Measurements from ENCODE around the gene ENAH. TPM values are rescaled to one million over a fixed set of nuclear protein-coding genes. Genes with fewer than 3 reads are reported as not detected.

Gene ENAH
- total RNA-seq, 2 experiments from 2014 or later = not detected

DNA sequence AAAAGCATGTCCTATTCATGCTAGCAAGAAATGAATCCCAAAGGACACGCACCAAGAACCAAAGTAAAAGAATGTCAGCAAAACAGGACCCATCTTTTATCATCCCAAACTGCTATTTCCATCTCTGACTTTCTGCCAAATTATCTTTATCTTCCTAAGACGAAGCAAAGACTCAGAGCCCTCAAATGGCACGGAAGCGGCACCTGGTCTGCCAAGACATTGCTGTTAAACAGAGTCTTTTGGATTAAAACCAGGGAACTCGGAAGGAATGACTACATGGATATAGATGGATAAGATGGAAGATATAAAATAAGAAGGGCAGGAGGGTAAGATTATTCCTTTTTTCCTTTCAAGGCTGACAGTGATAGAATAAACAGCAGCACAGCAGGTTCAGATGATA is 164.2 kb downstream of the ENAH start:
- Mint-ChIP-seq H3K27ac (no peak overlapping the region), H3K36me3 (ENCODE audit: low read depth) (no peaks in the 10 kb centered on the region), H3K4me1 (ENCODE audit: low read depth) (no peaks in the 10 kb centered on the region), H3K27me3 (ENCODE audit: low read depth) (peaks cover 18% of the 10 kb centered on the region), H3K9me3 (ENCODE audit: insufficient read depth) (no peaks in the 10 kb centered on the region), H3K4me3 (no peak overlapping the region)
- DNase-seq (no peak), ATAC-seq (no peak)
- POLR2A ChIA-PET = no interaction called here
- CTCF ChIA-PET = interaction anchor here (2.3 to 2.5 kb wide), 2 partner anchors 11 to 14 kb away, joined by 8 to 10 read pairs; no protein-coding TSS in a partner anchor

DNA sequence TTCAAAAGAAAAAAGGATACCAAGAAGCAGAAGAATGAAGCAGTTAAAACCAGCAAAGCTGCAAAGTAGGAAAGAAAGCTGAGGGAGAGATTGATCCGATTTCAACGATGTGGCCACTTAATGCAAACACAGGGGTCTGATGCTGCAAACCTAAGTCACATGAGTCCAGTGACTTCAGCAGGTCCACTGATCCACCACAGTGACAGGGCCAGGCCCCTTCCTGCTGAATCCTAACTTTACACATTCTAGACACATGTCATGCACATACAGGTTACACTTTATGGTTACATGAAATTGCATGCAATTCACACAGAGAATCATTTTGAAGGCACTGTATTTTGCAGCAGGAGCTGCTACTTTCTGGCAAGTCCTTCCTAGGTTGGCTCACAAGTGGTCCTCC is 166.1 kb downstream of the ENAH start:
- ATAC-seq (no peak), DNase-seq (no peak)
- no peak overlapping the region for H3K4me3 Mint-ChIP-seq
- no peaks in the 10 kb centered on the region for H3K36me3 Mint-ChIP-seq (ENCODE audit: low read depth)
- H3K27ac Mint-ChIP-seq = no peak overlapping the region
- H3K27me3 Mint-ChIP-seq (ENCODE audit: low read depth) = peaks cover 21% of the 10 kb centered on the region
- ChIA-PET CTCF (interaction anchor here (1.2 to 2.5 kb wide), 3 partner anchors 9 to 12 kb away, joined by 4 to 10 read pairs (median 8); no protein-coding TSS in a partner anchor), POLR2A (no interaction called here)
- no peaks in the 10 kb centered on the region for H3K9me3 Mint-ChIP-seq (ENCODE audit: insufficient read depth)
- H3K4me1 Mint-ChIP-seq (ENCODE audit: low read depth) = no peaks in the 10 kb centered on the region

DNA sequence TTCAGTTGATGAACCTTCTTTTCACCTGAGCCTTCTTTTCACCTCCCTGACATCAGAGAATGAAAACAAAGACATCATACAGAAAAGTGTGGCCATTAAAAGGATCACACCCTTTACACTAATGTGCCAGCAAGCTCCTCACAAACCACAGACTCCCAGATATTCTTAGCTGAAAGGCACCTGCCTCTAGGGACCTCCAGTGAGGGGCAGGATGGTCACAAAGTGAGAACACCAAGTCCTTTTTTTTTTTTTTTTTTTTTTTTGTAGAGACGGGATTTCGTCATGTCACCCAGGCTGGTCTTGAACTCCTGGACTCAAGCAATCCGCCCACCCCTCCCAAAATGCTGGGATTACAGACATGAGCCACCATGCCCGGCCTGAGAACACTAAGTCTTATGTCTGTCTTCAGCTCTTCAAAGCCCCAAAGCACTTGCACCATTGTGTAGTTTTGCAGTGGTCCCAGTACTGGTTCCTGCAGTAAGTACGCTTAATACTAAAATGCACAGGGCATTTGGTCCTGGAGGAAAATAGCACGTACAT is 166.9 kb downstream of the ENAH start:
- H3K4me3 Mint-ChIP-seq = no peak overlapping the region
- CTCF ChIA-PET = interaction anchor here (1.2 to 2.3 kb wide), 3 partner anchors 8 to 11 kb away, joined by 4 to 8 read pairs (median 6); no protein-coding TSS in a partner anchor
- DNase-seq = no peak
- no peaks in the 10 kb centered on the region for H3K36me3 Mint-ChIP-seq (ENCODE audit: low read depth)
- H3K27me3 Mint-ChIP-seq (ENCODE audit: low read depth) = peaks cover 23% of the 10 kb centered on the region
- H3K27ac Mint-ChIP-seq = no peak overlapping the region
- no peaks in the 10 kb centered on the region for H3K4me1 Mint-ChIP-seq (ENCODE audit: low read depth)
- H3K9me3 Mint-ChIP-seq (ENCODE audit: insufficient read depth) = no peaks in the 10 kb centered on the region
- ATAC-seq = no peak
- POLR2A ChIA-PET = no interaction called here

DNA sequence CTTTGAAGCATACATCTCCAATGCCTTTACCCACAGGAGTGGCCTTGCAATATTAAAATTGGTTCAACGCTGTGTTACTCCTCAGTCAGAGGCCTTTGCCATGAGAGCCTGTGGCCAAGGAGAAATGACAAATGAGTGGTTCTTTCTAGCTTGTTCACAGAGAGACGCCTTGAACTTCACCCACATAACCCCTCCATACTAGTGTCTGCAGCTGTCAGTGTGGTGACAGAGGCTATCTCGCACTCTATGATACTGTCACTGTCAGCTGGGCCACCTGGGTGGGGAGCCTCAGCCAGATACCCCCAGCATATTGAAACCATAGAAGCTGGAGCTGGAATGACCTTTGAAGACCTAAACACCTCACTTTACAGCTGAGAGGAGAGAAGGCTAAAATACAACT is 167.7 kb downstream of the ENAH start:
- H3K4me3 Mint-ChIP-seq = no peak overlapping the region
- H3K27ac Mint-ChIP-seq = no peak overlapping the region
- POLR2A ChIA-PET = interaction anchor here (1.3 kb wide), 1 partner anchor 292 kb away, joined by 3 read pairs; the partner anchor contains the start of gene SRP9
- no peak for DNase-seq
- no peaks in the 10 kb centered on the region for H3K9me3 Mint-ChIP-seq (ENCODE audit: insufficient read depth)
- H3K4me1 Mint-ChIP-seq (ENCODE audit: low read depth) = peaks cover 3% of the 10 kb centered on the region
- H3K27me3 Mint-ChIP-seq (ENCODE audit: low read depth) = peaks cover 20% of the 10 kb centered on the region
- ATAC-seq = no peak
- CTCF ChIA-PET = interaction anchor here (0.8 to 1.2 kb wide), 2 partner anchors 10 to 287 kb away, joined by 3 to 6 read pairs; no protein-coding TSS in a partner anchor
- H3K36me3 Mint-ChIP-seq (ENCODE audit: low read depth) = no peaks in the 10 kb centered on the region

DNA sequence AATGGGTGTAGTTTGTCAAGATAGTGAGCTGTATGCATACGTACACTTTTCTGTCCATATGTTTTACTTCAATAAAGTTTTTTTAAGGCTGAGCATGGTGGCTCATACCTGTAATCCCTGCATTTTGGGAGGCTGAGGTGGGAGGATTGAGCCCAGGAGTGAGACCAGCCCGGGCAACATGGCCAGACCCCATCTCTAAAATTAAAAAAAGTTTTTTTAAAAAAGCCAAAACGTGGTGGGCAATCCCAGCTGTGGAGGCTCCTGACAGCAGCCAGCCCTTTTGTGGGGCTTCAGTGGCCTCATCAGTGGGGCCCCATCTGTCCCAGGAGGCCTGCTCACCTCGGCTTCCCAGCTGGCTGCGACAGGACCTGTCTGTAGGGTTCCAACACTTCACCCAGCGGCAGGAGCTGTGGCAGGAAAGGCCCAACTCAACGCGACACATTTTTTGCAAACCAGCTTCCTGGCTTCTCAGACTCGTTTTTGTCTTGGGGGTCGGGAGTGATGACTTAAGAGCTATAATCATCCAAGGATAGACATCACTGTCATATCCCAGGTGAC is 168.2 kb downstream of the ENAH start:
- no peaks in the 10 kb centered on the region for H3K9me3 Mint-ChIP-seq (ENCODE audit: insufficient read depth)
- no peak overlapping the region for H3K4me3 Mint-ChIP-seq
- ATAC-seq (no peak), DNase-seq (no peak)
- H3K27me3 Mint-ChIP-seq (ENCODE audit: low read depth) = peaks cover 18% of the 10 kb centered on the region
- POLR2A ChIA-PET = interaction anchor here (1.3 kb wide), 1 partner anchor 293 kb away, joined by 3 read pairs; the partner anchor contains the start of gene SRP9
- peaks cover 3% of the 10 kb centered on the region for H3K4me1 Mint-ChIP-seq (ENCODE audit: low read depth)
- CTCF ChIA-PET = interaction anchor here (0.8 kb wide), 1 partner anchor 287 kb away, joined by 3 read pairs; no protein-coding TSS in a partner anchor
- H3K36me3 Mint-ChIP-seq (ENCODE audit: low read depth) = no peaks in the 10 kb centered on the region
- H3K27ac Mint-ChIP-seq = no peak overlapping the region

DNA sequence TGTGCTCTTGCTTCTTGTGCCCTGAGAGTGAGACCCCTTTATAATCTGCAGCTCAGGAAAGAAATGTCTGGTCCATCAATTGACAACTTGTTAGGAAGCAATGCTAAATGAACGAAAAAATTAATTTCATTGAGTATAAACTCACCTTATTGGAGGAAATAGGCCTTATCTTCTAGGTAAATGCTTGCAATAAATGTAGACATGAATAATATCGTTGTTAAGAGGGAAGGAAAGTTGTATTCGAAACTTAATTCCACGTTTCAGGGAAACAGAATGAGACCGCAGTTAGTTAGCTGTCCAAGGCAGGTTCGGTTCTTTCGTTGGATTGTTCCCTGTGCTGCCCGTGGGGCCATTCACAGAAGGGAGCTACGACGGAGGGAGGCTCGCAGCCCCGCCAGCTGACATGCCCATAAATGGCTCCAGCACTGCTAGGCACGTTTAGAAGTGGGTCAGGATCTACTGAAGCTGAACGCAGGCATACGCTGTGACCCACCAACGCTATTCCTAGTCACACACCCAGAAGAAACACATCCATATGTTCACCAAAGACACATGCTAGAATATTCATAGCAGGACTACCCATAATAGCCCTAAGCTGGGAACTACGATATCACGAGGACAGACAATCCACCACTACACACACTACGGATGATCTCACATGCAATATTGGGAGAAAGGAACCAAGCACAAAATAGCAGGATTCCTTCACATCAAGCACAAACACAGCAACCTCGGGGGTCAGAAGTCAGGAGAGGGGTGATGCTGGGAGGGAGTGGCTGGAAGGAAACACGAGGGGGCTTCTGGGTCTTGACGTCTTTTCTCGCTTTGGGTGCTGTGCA is 168.9 kb downstream of the ENAH start:
- ChIA-PET POLR2A (interaction anchor here (1.3 kb wide), 1 partner anchor 293 kb away, joined by 3 read pairs; the partner anchor contains the start of gene SRP9), CTCF (interaction anchor here (2.2 kb wide), 1 partner anchor 11 kb away, joined by 7 read pairs; no protein-coding TSS in a partner anchor)
- Mint-ChIP-seq H3K4me3 (no peak overlapping the region), H3K4me1 (ENCODE audit: low read depth) (peaks cover 3% of the 10 kb centered on the region), H3K9me3 (ENCODE audit: insufficient read depth) (no peaks in the 10 kb centered on the region), H3K27ac (no peak overlapping the region), H3K36me3 (ENCODE audit: low read depth) (no peaks in the 10 kb centered on the region), H3K27me3 (ENCODE audit: low read depth) (peaks cover 15% of the 10 kb centered on the region)
- DNase-seq (no peak), ATAC-seq (no peak)

- ChIA-PET POLR2A (interaction anchor here (0.6 kb wide), 1 partner anchor 517 kb away, joined by 3 read pairs; no protein-coding TSS in a partner anchor), CTCF (interaction anchor here (0.9 to 6.3 kb wide), 17 partner anchors 8 to 505 kb away, joined by 3 to 37 read pairs (median 5); partner anchors contain the start of gene TMEM63A)
- DNase-seq (no peak), ATAC-seq (no peak)
- Mint-ChIP-seq H3K36me3 (ENCODE audit: low read depth) (peaks cover 2% of the 10 kb centered on the region), H3K4me3 (no peak overlapping the region), H3K27me3 (ENCODE audit: low read depth) (peaks cover 17% of the 10 kb centered on the region), H3K9me3 (ENCODE audit: insufficient read depth) (no peaks in the 10 kb centered on the region), H3K27ac (no peak overlapping the region), H3K4me1 (ENCODE audit: low read depth) (peaks cover 13% of the 10 kb centered on the region)
Measured at GRCh38 chr1:225482421-225482950, 170.4 kb downstream of the ENAH start.

GRCh38 chr1:225481738-225482137 is 171.2 kb downstream of the ENAH start:
- Mint-ChIP-seq H3K36me3 (ENCODE audit: low read depth) (peaks cover 8% of the 10 kb centered on the region), H3K27me3 (ENCODE audit: low read depth) (peaks cover 15% of the 10 kb centered on the region), H3K4me3 (no peak overlapping the region), H3K27ac (no peak overlapping the region), H3K4me1 (ENCODE audit: low read depth) (peaks cover 20% of the 10 kb centered on the region), H3K9me3 (ENCODE audit: insufficient read depth) (no peaks in the 10 kb centered on the region)
- CTCF ChIA-PET = interaction anchor here (0.6 to 6.3 kb wide), 22 partner anchors 8 to 506 kb away, joined by 3 to 37 read pairs (median 5); no protein-coding TSS in a partner anchor
- no peak for DNase-seq
- no peak for ATAC-seq
- POLR2A ChIA-PET = interaction anchor here (0.6 kb wide), 1 partner anchor 518 kb away, joined by 3 read pairs; no protein-coding TSS in a partner anchor

DNA sequence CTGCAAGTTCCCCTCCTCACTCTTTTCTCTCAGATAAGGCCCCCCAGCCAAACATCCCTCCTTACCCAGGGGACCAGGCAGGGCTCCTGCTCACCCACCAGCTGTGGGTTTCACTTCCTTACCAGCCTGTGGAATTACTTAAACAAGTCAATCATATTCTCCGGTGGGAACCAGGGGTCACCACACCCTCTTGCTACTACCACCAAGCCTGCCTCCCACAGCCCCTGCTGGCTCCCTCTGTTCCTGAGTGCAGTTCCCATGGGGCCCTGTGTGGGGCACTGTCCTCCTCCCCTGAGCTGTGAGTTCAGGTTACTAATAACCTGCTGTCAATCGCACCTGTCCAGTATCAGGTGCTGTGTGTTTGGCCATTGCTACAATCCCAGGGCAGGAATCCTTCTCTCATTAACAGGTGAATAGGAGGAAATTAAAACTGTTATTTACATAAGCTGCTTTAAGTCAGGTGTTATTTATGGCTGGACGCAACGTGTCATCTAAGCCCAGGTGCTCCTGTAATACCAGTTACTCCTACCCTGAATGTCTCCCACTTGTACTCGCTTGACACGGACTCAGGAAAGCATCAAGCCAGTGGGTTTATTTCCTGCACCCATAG is 172.0 kb downstream of the ENAH start:
- peaks cover 28% of the 10 kb centered on the region for H3K4me1 Mint-ChIP-seq (ENCODE audit: low read depth)
- H3K9me3 Mint-ChIP-seq (ENCODE audit: insufficient read depth) = no peaks in the 10 kb centered on the region
- H3K36me3 Mint-ChIP-seq (ENCODE audit: low read depth) = peaks cover 12% of the 10 kb centered on the region
- DNase-seq (peak; percentile 70), ATAC-seq (peak; percentile 62)
- ChIA-PET POLR2A (interaction anchor here (0.6 kb wide), 1 partner anchor 578 kb away, joined by 3 read pairs; no protein-coding TSS in a partner anchor), CTCF (interaction anchor here (0.5 to 6.3 kb wide), 22 partner anchors 9 to 507 kb away, joined by 3 to 37 read pairs (median 4); partner anchors contain the start of gene SRP9)
- no peak overlapping the region for H3K27ac Mint-ChIP-seq
- peaks cover 15% of the 10 kb centered on the region for H3K27me3 Mint-ChIP-seq (ENCODE audit: low read depth)
- H3K4me3 Mint-ChIP-seq = no peak overlapping the region

GRCh38 chr1:225479996-225480720 is 172.8 kb downstream of the ENAH start:
- DNase-seq (no peak), ATAC-seq (no peak)
- H3K27me3 Mint-ChIP-seq (ENCODE audit: low read depth) = peaks cover 15% of the 10 kb centered on the region
- H3K9me3 Mint-ChIP-seq (ENCODE audit: insufficient read depth) = no peaks in the 10 kb centered on the region
- H3K4me1 Mint-ChIP-seq (ENCODE audit: low read depth) = peaks cover 33% of the 10 kb centered on the region
- CTCF ChIA-PET = interaction anchor here (0.7 to 6.3 kb wide), 15 partner anchors 8 to 504 kb away, joined by 3 to 37 read pairs (median 5); partner anchors contain the start of gene SRP9
- peaks cover 12% of the 10 kb centered on the region for H3K36me3 Mint-ChIP-seq (ENCODE audit: low read depth)
- POLR2A ChIA-PET = interaction anchor here (0.6 kb wide), 1 partner anchor 578 kb away, joined by 3 read pairs; no protein-coding TSS in a partner anchor
- no peak overlapping the region for H3K27ac Mint-ChIP-seq
- H3K4me3 Mint-ChIP-seq = no peak overlapping the region

Measured in activated CD8-positive, alpha-beta T cell treated with anti-CD3 and anti-CD28 coated beads, Interleukin-2, amount 10 ng/mL, durations not matched to agents 7 days and 5 days (primary cell).